Neural progenitor cell (in vitro differentiated cells): ENCODE data around the gene CLMP. TPM values are rescaled to one million over a fixed set of nuclear protein-coding genes. Genes with fewer than 3 reads are reported as not detected.

Source experiments
- DNase-seq: peaks from one replicate; pipeline ENCODE4 v3.0.0-alpha.2; 2016; ENCODE audit warnings: low spot score
- H2AFZ ChIP-seq: fragments of 200-600 bp; sonication (generic); replicated peaks from 2 replicates; pipeline ENCODE4 v1.6.1; 2016; ENCODE audit warnings: antibody characterized with exemption
- H3F3A ChIP-seq: fragments of 200-600 bp; sonication (generic); 2 replicates; pipeline ENCODE4 v1.6.1; 2016; ENCODE audit warnings: antibody characterized with exemption, low read depth
- H3K27ac ChIP-seq: fragments of 200-600 bp; sonication (generic); 2 replicates; pipeline ENCODE4 v1.5.1; 2016; ENCODE audit warnings: mild to moderate bottlenecking
- H3K27me3 ChIP-seq: fragments of 200-600 bp; sonication (generic); 2 replicates; pipeline ENCODE4 v1.6.1; 2016; ENCODE audit warnings: mild to moderate bottlenecking, moderate library complexity
- H3K36me3 ChIP-seq: fragments of 200-600 bp; sonication (generic); 2 replicates; pipeline ENCODE4 v1.5.1; 2016
- H3K4me1 ChIP-seq: fragments of 200-600 bp; sonication (generic); 2 replicates; pipeline ENCODE4 v1.6.1; 2016; ENCODE audit warnings: mixed run types
- H3K4me2 ChIP-seq: fragments of 200-600 bp; sonication (generic); 2 replicates; pipeline ENCODE4 v1.6.1; 2016
- H3K4me3 ChIP-seq: fragments of 200-600 bp; sonication (generic); 2 replicates; pipeline ENCODE4 v1.5.1; 2016
- H3K79me2 ChIP-seq: fragments of 200-600 bp; sonication (generic); 2 replicates; pipeline ENCODE4 v1.6.1; 2016; ENCODE audit warnings: low read depth
- H3K9ac ChIP-seq: fragments of 200-600 bp; sonication (generic); 2 replicates; pipeline ENCODE4 v1.6.1; 2016
- H3K9me3 ChIP-seq: fragments of 200-600 bp; sonication (generic); 2 replicates; pipeline ENCODE4 v1.5.1; 2016; ENCODE audit warnings: low read depth
- H4K20me1 ChIP-seq: fragments of 200-600 bp; sonication (generic); 2 replicates; pipeline ENCODE4 v1.6.1; 2016; ENCODE audit warnings: low read depth
- H3K27ac Mint-ChIP-seq: 3 replicates; pipeline ENCODE4 v1.8.0; 2021; ENCODE audit warnings: mixed read lengths
- H3K27me3 Mint-ChIP-seq: 2 replicates; pipeline ENCODE4 v1.8.0; 2022; ENCODE audit warnings: low read depth, mild to moderate bottlenecking, inconsistent platforms, moderate library complexity, mixed read lengths; ENCODE audit not compliant: insufficient read depth
- H3K36me3 Mint-ChIP-seq: 3 replicates; pipeline ENCODE4 v1.8.0; 2021; ENCODE audit warnings: mixed read lengths
- H3K4me1 Mint-ChIP-seq: 3 replicates; pipeline ENCODE4 v1.8.0; 2021; ENCODE audit warnings: mixed read lengths
- H3K4me3 Mint-ChIP-seq: 3 replicates; pipeline ENCODE4 v1.8.0; 2021; ENCODE audit warnings: mild to moderate bottlenecking, moderate library complexity, mixed read lengths
- H3K9me3 Mint-ChIP-seq: 3 replicates; pipeline ENCODE4 v1.8.0; 2020; ENCODE audit warnings: mixed read lengths
- EZH2 ChIP-seq: fragments of 200-600 bp; sonication (generic); IDR thresholded peaks from 2 replicates; pipeline ENCODE4 v1.6.1; 2017; ENCODE audit warnings: antibody characterized with exemption, mild to moderate bottlenecking, moderate library complexity
- EZH2phosphoT487 ChIP-seq: fragments of 200-600 bp; sonication (generic); IDR thresholded peaks from 2 replicates; pipeline ENCODE4 v1.6.1; 2017; ENCODE audit warnings: antibody characterized with exemption
- total RNA-seq: library from RNA; depleted of rRNA; stranded (reverse); fragments of >200 nt; gene quantifications from 2 replicates; pipeline ENCODE4 v1.2.3, GENCODE V29; 2015; ENCODE audit warnings: low replicate concordance
- TF ChIP-seq, protein P1 (sequence below): fragments of 200-600 bp; sonication (generic); IDR thresholded peaks from 2 replicates; pipeline ENCODE4 v1.5.1; 2017; ENCODE audit warnings: antibody characterized with exemption, mild to moderate bottlenecking

The CLMP gene
- total RNA-seq, 1 donor from 2014 or later: 10.7 TPM

DNA sequence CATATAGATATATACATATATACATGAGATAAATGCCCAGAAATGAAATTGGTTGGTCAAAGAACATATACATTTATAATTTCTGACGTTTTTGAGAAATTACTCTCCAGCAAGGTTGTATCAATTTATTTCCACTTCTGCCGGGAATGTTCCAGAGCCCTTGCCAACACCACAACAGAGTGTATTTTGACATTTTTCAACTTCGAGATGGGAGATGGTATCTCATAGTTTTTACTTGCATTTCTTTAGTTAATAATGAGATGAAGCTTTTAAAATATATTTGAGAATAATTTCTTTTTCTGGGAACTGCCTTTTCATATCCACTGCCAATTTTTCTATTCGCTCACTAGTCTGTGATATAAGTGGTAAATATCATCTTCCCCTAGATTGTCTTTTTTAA is 19.3 kb upstream of the CLMP start:
- Histone ChIP-seq H3K27ac (no peak overlapping the region), H2AFZ (no peak overlapping the region), H4K20me1 (no peaks in the 10 kb centered on the region), H3K9me3 (no peaks in the 10 kb centered on the region), H3K4me1 (peaks cover 14% of the 10 kb centered on the region), H3K4me3 (no peak overlapping the region), H3F3A (peaks cover 4% of the 10 kb centered on the region), H3K36me3 (no peaks in the 10 kb centered on the region), H3K4me2 (no peak overlapping the region), H3K79me2 (no peaks in the 10 kb centered on the region), H3K9ac (no peak overlapping the region), H3K27me3 (no peaks in the 10 kb centered on the region)
- no peak for TF ChIP-seq EZH2
- TF ChIP-seq EZH2phosphoT487: no peak
- TF ChIP-seq, protein P1, sequence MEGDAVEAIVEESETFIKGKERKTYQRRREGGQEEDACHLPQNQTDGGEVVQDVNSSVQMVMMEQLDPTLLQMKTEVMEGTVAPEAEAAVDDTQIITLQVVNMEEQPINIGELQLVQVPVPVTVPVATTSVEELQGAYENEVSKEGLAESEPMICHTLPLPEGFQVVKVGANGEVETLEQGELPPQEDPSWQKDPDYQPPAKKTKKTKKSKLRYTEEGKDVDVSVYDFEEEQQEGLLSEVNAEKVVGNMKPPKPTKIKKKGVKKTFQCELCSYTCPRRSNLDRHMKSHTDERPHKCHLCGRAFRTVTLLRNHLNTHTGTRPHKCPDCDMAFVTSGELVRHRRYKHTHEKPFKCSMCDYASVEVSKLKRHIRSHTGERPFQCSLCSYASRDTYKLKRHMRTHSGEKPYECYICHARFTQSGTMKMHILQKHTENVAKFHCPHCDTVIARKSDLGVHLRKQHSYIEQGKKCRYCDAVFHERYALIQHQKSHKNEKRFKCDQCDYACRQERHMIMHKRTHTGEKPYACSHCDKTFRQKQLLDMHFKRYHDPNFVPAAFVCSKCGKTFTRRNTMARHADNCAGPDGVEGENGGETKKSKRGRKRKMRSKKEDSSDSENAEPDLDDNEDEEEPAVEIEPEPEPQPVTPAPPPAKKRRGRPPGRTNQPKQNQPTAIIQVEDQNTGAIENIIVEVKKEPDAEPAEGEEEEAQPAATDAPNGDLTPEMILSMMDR: no peak
- H3K27me3 Mint-ChIP-seq: peaks cover 2% of the 10 kb centered on the region
- H3K27ac Mint-ChIP-seq: no peak overlapping the region
- peaks cover 2% of the 10 kb centered on the region for H3K36me3 Mint-ChIP-seq
- no peak overlapping the region for H3K4me3 Mint-ChIP-seq
- DNase-seq: no peak
- peaks cover 47% of the 10 kb centered on the region for H3K4me1 Mint-ChIP-seq
- H3K9me3 Mint-ChIP-seq: peaks cover 4% of the 10 kb centered on the region

DNA sequence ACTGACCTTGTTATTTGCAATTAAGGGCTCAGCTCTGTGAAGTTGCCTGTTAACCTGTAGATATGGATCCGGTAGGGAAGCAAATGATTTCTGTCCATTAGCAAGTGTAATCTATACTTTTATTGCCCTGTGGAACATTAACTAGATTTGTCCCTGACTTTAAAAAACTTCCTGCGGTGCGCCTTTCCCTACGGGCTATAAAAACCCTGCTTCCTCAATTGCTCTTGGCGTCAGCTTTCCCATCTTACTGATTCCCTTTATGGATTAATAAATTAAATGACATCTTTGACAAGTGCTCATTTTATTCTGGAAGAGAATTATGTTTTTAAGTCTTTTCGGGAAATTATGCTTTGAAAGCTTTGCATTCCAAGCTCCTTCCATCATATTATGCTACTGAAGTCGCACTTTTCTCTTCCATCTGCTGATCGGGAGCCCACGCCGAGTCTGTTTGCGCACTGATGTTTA is 18.3 kb upstream of the CLMP start:
- Mint-ChIP-seq H3K27ac (no peak overlapping the region), H3K9me3 (peaks cover 4% of the 10 kb centered on the region), H3K27me3 (peaks cover 2% of the 10 kb centered on the region), H3K4me1 (peaks cover 48% of the 10 kb centered on the region), H3K4me3 (no peak overlapping the region), H3K36me3 (peaks cover 2% of the 10 kb centered on the region)
- H3K4me2 ChIP-seq: no peak overlapping the region
- H3F3A ChIP-seq: no peaks in the 10 kb centered on the region
- H2AFZ ChIP-seq: no peak overlapping the region
- H3K27me3 ChIP-seq: no peaks in the 10 kb centered on the region
- H3K9me3 ChIP-seq: no peaks in the 10 kb centered on the region
- no peaks in the 10 kb centered on the region for H3K36me3 ChIP-seq
- TF ChIP-seq, protein P1: no peak
- TF ChIP-seq EZH2phosphoT487: no peak
- TF ChIP-seq EZH2: no peak
- no peak overlapping the region for H3K4me3 ChIP-seq
- H3K4me1 ChIP-seq: peaks cover 13% of the 10 kb centered on the region
- H3K79me2 ChIP-seq: no peaks in the 10 kb centered on the region
- H4K20me1 ChIP-seq: no peaks in the 10 kb centered on the region
- H3K27ac ChIP-seq: no peak overlapping the region
- no peak for DNase-seq
- H3K9ac ChIP-seq: no peak overlapping the region

DNA sequence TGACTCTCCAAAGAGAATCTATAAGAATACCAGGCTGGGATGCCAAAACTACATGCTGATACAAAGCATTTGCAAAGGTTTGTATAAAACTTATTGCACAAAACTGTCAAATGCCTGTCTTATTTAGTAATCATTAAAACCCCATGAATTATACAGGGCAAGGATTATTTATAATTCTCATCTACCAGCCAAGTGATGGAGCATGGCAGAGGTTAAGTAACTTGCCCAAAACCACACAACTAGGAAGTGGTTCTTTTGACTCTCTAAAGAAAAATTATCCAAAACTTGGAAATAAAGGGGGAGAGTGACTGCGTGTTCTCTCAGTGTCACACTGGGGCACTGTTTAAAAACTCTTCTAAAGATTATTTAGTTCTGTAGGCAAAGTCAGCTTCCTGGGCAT is 17.4 kb upstream of the CLMP start:
- H3K4me3 Mint-ChIP-seq: no peak overlapping the region
- Histone ChIP-seq H3K9ac (no peak overlapping the region), H3K4me2 (no peak overlapping the region), H3K27ac (no peak overlapping the region), H3K4me3 (no peak overlapping the region), H4K20me1 (no peaks in the 10 kb centered on the region), H3K27me3 (no peaks in the 10 kb centered on the region), H3K36me3 (no peaks in the 10 kb centered on the region), H3F3A (no peaks in the 10 kb centered on the region), H3K9me3 (no peaks in the 10 kb centered on the region), H3K4me1 (peaks cover 7% of the 10 kb centered on the region), H3K79me2 (no peaks in the 10 kb centered on the region), H2AFZ (no peak overlapping the region)
- H3K27me3 Mint-ChIP-seq: peaks cover 2% of the 10 kb centered on the region
- H3K36me3 Mint-ChIP-seq: peaks cover 2% of the 10 kb centered on the region
- no peak overlapping the region for H3K27ac Mint-ChIP-seq
- TF ChIP-seq EZH2 (no peak), EZH2phosphoT487 (no peak)
- TF ChIP-seq, protein P1: no peak
- H3K9me3 Mint-ChIP-seq: peaks cover 4% of the 10 kb centered on the region
- H3K4me1 Mint-ChIP-seq: peaks cover 48% of the 10 kb centered on the region
- no peak for DNase-seq
